ENCODE results near the gene SGSM1.

- no peak for TF ChIP-seq CTCF (IDR thresholded peaks at IDR 0.05; ENCODE audit: borderline replicate concordance, extremely low read depth, low read length, poor library complexity, severe bottlenecking)
- TF ChIP-seq EZH2 (IDR thresholded peaks at IDR 0.05; ENCODE audit: borderline replicate concordance, low read depth, low read length, severe bottlenecking) = no peak
Observed at GRCh38 chr22:24819911-24820461, 14.0 kb downstream of the SGSM1 start.

Data from DND-41 (cell line).